ENCODE results near the gene CGRRF1. TPM values are rescaled to one million over a fixed set of nuclear protein-coding genes. Genes with fewer than 3 reads are reported as not detected.

CGRRF1 gene
- total and polyA plus RNA-seq, 2 of the 13 experiments (the other 11 are each of a cell fraction or from before 2014, with no cell fraction given) = 16.8 to 18.2 TPM

GRCh38 chr14:54567639-54568561 is 58.2 kb downstream of the CGRRF1 start (continued):
- TF ChIP-seq ZNF407 (CRISPR knock-in tag; IDR thresholded peaks at IDR 0.05; ENCODE audit: not compliant biosample characterization) = no peak
- TF ChIP-seq FOXP1 (IDR thresholded peaks at IDR 0.05) = no peak
- TF ChIP-seq FOXP1 (CRISPR knock-in tag; IDR thresholded peaks at IDR 0.05) = no peak
- TF ChIP-seq ZKSCAN1 (IDR thresholded peaks at IDR 0.05; ENCODE audit: low read length) = no peak
- TF ChIP-seq PRPF4 (IDR thresholded peaks at IDR 0.05; ENCODE audit: low read depth, low read length, poor library complexity, severe bottlenecking) = no peak
- 0 out of 2 replicates have a peak, but pooled peaks have one; percentile 34 for TF ChIP-seq ZNF564 (CRISPR knock-in tag; IDR thresholded peaks at IDR 0.05)
- TF ChIP-seq, protein P1, sequence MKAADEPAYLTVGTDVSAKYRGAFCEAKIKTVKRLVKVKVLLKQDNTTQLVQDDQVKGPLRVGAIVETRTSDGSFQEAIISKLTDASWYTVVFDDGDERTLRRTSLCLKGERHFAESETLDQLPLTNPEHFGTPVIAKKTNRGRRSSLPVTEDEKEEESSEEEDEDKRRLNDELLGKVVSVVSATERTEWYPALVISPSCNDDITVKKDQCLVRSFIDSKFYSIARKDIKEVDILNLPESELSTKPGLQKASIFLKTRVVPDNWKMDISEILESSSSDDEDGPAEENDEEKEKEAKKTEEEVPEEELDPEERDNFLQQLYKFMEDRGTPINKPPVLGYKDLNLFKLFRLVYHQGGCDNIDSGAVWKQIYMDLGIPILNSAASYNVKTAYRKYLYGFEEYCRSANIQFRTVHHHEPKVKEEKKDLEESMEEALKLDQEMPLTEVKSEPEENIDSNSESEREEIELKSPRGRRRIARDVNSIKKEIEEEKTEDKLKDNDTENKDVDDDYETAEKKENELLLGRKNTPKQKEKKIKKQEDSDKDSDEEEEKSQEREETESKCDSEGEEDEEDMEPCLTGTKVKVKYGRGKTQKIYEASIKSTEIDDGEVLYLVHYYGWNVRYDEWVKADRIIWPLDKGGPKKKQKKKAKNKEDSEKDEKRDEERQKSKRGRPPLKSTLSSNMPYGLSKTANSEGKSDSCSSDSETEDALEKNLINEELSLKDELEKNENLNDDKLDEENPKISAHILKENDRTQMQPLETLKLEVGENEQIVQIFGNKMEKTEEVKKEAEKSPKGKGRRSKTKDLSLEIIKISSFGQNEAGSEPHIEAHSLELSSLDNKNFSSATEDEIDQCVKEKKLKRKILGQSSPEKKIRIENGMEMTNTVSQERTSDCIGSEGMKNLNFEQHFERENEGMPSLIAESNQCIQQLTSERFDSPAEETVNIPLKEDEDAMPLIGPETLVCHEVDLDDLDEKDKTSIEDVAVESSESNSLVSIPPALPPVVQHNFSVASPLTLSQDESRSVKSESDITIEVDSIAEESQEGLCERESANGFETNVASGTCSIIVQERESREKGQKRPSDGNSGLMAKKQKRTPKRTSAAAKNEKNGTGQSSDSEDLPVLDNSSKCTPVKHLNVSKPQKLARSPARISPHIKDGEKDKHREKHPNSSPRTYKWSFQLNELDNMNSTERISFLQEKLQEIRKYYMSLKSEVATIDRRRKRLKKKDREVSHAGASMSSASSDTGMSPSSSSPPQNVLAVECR (CRISPR knock-in tag; IDR thresholded peaks at IDR 0.05; ENCODE audit: borderline replicate concordance) = no peak; the same call in 1 of the 2 replicates
- TF ChIP-seq ZBTB7B (CRISPR knock-in tag; IDR thresholded peaks at IDR 0.05) = 0 out of 2 replicates have a peak, but pooled peaks have one; percentile 31
- TF ChIP-seq ONECUT2 (CRISPR knock-in tag; IDR thresholded peaks at IDR 0.05) = no peak
- no peak for TF ChIP-seq TBX3 (IDR thresholded peaks at IDR 0.05; ENCODE audit: borderline replicate concordance)
- no peak for TF ChIP-seq ZIK1 (CRISPR knock-in tag; IDR thresholded peaks at IDR 0.05; ENCODE audit: borderline replicate concordance, low read depth)

Measured in HepG2 (cell line).